ENCODE data around the gene ARHGEF2.

DNA sequence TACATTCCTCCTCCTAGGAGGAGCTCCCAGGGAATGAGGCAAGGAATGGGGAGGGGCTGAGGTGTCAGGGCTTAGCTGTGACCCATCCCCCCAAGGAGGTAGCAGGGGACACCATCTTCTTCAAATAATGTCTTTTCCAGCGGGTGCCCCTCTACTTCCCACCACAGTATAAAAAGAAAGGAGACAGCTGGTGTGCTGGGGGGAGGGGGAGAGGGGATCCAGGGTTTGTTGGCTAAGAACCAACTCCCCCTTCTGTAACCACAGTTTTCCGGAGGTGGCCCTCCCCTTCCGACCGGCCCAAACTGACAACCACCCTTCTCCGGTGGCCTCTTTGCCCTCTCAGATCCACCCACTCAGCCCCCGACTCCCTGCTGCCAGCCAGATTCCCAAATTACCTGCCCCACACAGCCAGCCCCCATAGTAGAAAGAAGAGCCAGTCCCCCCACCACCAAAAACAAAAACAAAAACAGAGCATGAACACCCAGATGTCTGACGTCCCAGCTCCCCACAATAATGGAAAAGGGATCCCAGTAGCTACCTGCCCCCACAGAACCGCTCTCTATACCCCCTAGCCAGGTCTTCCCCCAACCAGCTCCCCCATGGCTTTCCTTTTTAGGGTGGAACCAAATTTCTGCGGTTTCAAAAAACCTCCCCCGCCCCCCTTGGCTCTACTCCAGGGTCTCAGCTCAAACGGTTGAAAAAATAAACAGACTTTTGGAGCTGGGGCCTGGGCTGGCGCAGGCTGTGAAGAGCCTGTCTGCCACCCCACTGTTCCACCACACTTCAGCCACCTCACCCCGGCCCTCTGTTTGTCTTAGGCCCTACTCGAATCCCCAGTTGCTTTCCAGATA lies 2.1 kb downstream of the ARHGEF2 start:
- TF ChIP-seq EZH2 (IDR thresholded peaks at IDR 0.05; ENCODE audit: insufficient read depth, poor library complexity, severe bottlenecking) (no peak), EZH2phosphoT487 (IDR thresholded peaks at IDR 0.05; ENCODE audit: insufficient read depth, low read depth) (no peak)

Data from GM23248 (cell line).